ENCODE results near the gene SMIM24. TPM values are rescaled to one million over a fixed set of nuclear protein-coding genes. Genes with fewer than 3 reads are reported as not detected.
A peak's percentile ranks its signal among the peaks of the same experiment; 100 is the strongest.

The SMIM24 gene
- total RNA-seq, 1 experiment from 2014 or later = 1.9 TPM

DNA sequence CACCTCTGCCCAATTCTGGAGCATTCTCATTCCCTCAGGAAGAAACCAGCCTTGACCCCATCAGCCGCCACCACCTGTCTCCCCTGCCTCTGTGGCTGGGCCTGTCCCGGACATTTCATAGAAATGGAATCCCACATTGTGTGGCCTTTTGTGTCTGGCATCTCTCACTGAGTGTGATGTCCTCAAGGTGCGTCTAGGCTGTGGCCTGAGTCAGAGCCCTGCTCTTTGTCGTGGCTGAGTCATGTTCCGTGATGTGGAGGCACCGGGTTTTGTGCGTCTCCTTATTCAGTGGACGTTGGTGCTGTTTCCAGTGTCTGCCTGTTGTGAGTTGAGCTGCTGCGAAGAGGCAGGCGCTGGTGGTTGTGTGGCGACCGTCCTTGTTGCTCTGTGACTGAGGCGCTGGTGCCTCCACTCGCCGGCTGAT is 29.3 kb upstream of the SMIM24 start:
- WGBS (ENCODE audit: extremely low coverage, insufficient read length, low lambda C conversion rate) = no CpG with 5 or more reads among the region's 15 CpGs
- H3K4me1 ChIP-seq (ENCODE audit: insufficient read depth, low read length) = no peaks in the 10 kb centered on the region
- Mint-ChIP-seq H3K4me1 (peaks cover 15 to 41% of the 10 kb centered on the region in 2 experiments), H3K27ac (peak overlapping the region in 2 of 3 experiments; percentile 33 to 52; a peak in 5 of 7 replicates), H3K36me3 (ENCODE audit: insufficient read depth in 1 of 3, low read depth in 3 of 3) (peaks cover 10 to 34% (median 19%) of the 10 kb centered on the region in 3 experiments; a peak in 6 of 7 replicates), H3K27me3 (ENCODE audit: low read depth) (no peaks in the 10 kb centered on the region), H3K9me3 (no peaks in the 10 kb centered on the region; a peak in 1 of 5 replicates), H3K4me3 (peak overlapping the region in 1 of 2 experiments; percentile 22; a peak in 1 of 5 replicates)
- DNase-seq = no peak
- peaks cover 15% of the 10 kb centered on the region for H3K23me2 ChIP-seq (ENCODE audit: insufficient read length, low read depth, low read length, poor library complexity, severe bottlenecking)
- TF ChIP-seq, protein P1, sequence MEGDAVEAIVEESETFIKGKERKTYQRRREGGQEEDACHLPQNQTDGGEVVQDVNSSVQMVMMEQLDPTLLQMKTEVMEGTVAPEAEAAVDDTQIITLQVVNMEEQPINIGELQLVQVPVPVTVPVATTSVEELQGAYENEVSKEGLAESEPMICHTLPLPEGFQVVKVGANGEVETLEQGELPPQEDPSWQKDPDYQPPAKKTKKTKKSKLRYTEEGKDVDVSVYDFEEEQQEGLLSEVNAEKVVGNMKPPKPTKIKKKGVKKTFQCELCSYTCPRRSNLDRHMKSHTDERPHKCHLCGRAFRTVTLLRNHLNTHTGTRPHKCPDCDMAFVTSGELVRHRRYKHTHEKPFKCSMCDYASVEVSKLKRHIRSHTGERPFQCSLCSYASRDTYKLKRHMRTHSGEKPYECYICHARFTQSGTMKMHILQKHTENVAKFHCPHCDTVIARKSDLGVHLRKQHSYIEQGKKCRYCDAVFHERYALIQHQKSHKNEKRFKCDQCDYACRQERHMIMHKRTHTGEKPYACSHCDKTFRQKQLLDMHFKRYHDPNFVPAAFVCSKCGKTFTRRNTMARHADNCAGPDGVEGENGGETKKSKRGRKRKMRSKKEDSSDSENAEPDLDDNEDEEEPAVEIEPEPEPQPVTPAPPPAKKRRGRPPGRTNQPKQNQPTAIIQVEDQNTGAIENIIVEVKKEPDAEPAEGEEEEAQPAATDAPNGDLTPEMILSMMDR (conservative IDR thresholded peaks at IDR 0.05) = no peak
- H3K79me1 ChIP-seq (ENCODE audit: insufficient read depth, low read depth, low read length, poor library complexity, severe bottlenecking) = no peaks in the 10 kb centered on the region
- no peak overlapping the region for H2BK20ac ChIP-seq (ENCODE audit: low read depth, low read length, poor library complexity, severe bottlenecking)
- no peaks in the 10 kb centered on the region for H4K20me1 ChIP-seq (ENCODE audit: control insufficient read depth, insufficient read depth, insufficient read length)
- H3K27me3 ChIP-seq (ENCODE audit: insufficient read depth, low read length) = no peaks in the 10 kb centered on the region
- no peak overlapping the region for H3K14ac ChIP-seq (ENCODE audit: insufficient read depth, low read length)
- H3K9me3 ChIP-seq (ENCODE audit: control insufficient read depth, low read depth, low read length) = no peaks in the 10 kb centered on the region
- H2BK5ac ChIP-seq (ENCODE audit: insufficient read length, low read length) = no peak overlapping the region
- H2AFZ ChIP-seq (ENCODE audit: low read length) = no peak overlapping the region
- no peak overlapping the region for H3K27ac ChIP-seq (ENCODE audit: insufficient read length, low read depth, low read length)
- no peak overlapping the region for H4K91ac ChIP-seq (ENCODE audit: insufficient read length, low read depth, low read length)
- no peak overlapping the region for H2BK12ac ChIP-seq (ENCODE audit: insufficient read length, low read depth, low read length)
- H4K5ac ChIP-seq (ENCODE audit: insufficient read length, low read depth, low read length) = no peak overlapping the region
- H3K9ac ChIP-seq (ENCODE audit: extremely low read depth, insufficient read length, low read length) = no peak overlapping the region
- no peak overlapping the region for H3K4me2 ChIP-seq (ENCODE audit: insufficient read depth, insufficient read length, low read length)
- H3T11ph ChIP-seq (ENCODE audit: low read length) = no peak overlapping the region
- no peak overlapping the region for H2BK15ac ChIP-seq (ENCODE audit: low read depth, low read length)
- no peak overlapping the region for H3K56ac ChIP-seq (ENCODE audit: insufficient read length, low read depth, low read length)
- H2BK120ac ChIP-seq (ENCODE audit: low read depth, low read length, poor library complexity, severe bottlenecking) = no peak overlapping the region
- H3K4ac ChIP-seq (ENCODE audit: low read depth, low read length) = no peak overlapping the region
- no peak overlapping the region for H3K23ac ChIP-seq (ENCODE audit: insufficient read length, low read depth, low read length)
- no peak overlapping the region for H3K18ac ChIP-seq (ENCODE audit: insufficient read length, low read depth, low read length)
- H2AK5ac ChIP-seq (ENCODE audit: insufficient read length, low read length) = no peak overlapping the region
- H4K8ac ChIP-seq (replicated peaks; ENCODE audit: insufficient read length, low read depth, low read length) = no peak overlapping the region
- H3K79me2 ChIP-seq (ENCODE audit: insufficient read depth, low read length) = peaks cover 3% of the 10 kb centered on the region; the same call in 1 of the 2 replicates

Data from H9 (cell line).